Keratinocyte (primary cell): ENCODE data around the gene TWIST2. TPM values are rescaled to one million over a fixed set of nuclear protein-coding genes. Genes with fewer than 3 reads are reported as not detected.

Experiments
- DNase-seq: peaks from one replicate; pipeline ENCODE4 v3.0.0-alpha.2; 2011; ENCODE audit warnings: low read depth, missing footprints, low spot score
- FAIRE-seq: peaks from 2 replicates; lab custom pipeline; 2011; peaks lifted over from hg19 to GRCh38; lab: Jason Lieb, UNC
- H2AFZ ChIP-seq: 2 replicates; pipeline ENCODE4 v1.6.0; 2012; ENCODE audit warnings: low read length, control low read depth, inconsistent platforms; ENCODE audit not compliant: control insufficient read depth
- H3K27ac ChIP-seq: 2 replicates; pipeline ENCODE4 v1.5.1; 2011; ENCODE audit warnings: low read length; ENCODE audit not compliant: control insufficient read depth, insufficient read depth
- H3K27me3 ChIP-seq: 3 replicates; pipeline ENCODE4 v1.6.0; 2011; ENCODE audit warnings: low read length; ENCODE audit not compliant: control insufficient read depth, insufficient read depth; ENCODE audit errors: extremely low read depth
- H3K36me3 ChIP-seq, 2 experiments: 2 replicates in 1 of 2; 3 replicates in 1 of 2; pipeline ENCODE4 v1.5.1; 2011; ENCODE audit warnings: low read length in 2 of 2, mild to moderate bottlenecking in 1 of 2; ENCODE audit not compliant: control insufficient read depth in 2 of 2, insufficient read depth in 2 of 2; ENCODE audit errors: extremely low read depth in 1 of 2
- H3K4me1 ChIP-seq: 3 replicates; pipeline ENCODE4 v1.5.1; 2011; ENCODE audit warnings: low read length; ENCODE audit not compliant: control insufficient read depth, insufficient read depth; ENCODE audit errors: extremely low read depth
- H3K4me2 ChIP-seq: 3 replicates; pipeline ENCODE4 v1.6.0; 2011; ENCODE audit warnings: low read depth, low read length; ENCODE audit not compliant: control insufficient read depth, insufficient read depth; ENCODE audit errors: extremely low read depth
- H3K4me3 ChIP-seq, 3 experiments: fragments of 200-600 bp in 1 of 3; sonication (generic) in 1 of 3; 2 replicates in 2 of 3; 3 replicates in 1 of 3; pipeline ENCODE4 v1.5.1; 2011 to 2016; ENCODE audit warnings: low read length in 3 of 3, mild to moderate bottlenecking in 3 of 3, control low read depth in 2 of 3, inconsistent platforms in 1 of 3, low read depth in 1 of 3, mixed read lengths in 1 of 3, mixed run types in 1 of 3, moderate library complexity in 1 of 3; ENCODE audit not compliant: control insufficient read depth in 2 of 3, insufficient read depth in 2 of 3; ENCODE audit errors: extremely low read depth in 1 of 3
- H3K79me2 ChIP-seq: 2 replicates; pipeline ENCODE4 v1.6.0; 2012; ENCODE audit warnings: low read length; ENCODE audit not compliant: control insufficient read depth, insufficient read depth
- H3K9ac ChIP-seq: 3 replicates; pipeline ENCODE4 v1.6.0; 2011; ENCODE audit warnings: low read length; ENCODE audit not compliant: control insufficient read depth, insufficient read depth; ENCODE audit errors: extremely low read depth
- H3K9me1 ChIP-seq: 3 replicates; pipeline ENCODE4 v1.6.0; 2011; ENCODE audit warnings: low read length; ENCODE audit not compliant: control insufficient read depth, insufficient read depth; ENCODE audit errors: extremely low read depth
- H3K9me3 ChIP-seq: 2 replicates; pipeline ENCODE4 v1.5.1; 2012; ENCODE audit warnings: low read depth, low read length; ENCODE audit not compliant: control insufficient read depth
- H4K20me1 ChIP-seq: 3 replicates; pipeline ENCODE4 v1.6.0; 2011; ENCODE audit warnings: low read length; ENCODE audit not compliant: control insufficient read depth, insufficient read depth; ENCODE audit errors: extremely low read depth
- CTCF ChIP-seq, 3 experiments: IDR thresholded peaks in 1 of 3; conservative IDR thresholded peaks in 1 of 3; optimal IDR thresholded peaks in 1 of 3; 2 replicates in 2 of 3; 3 replicates in 1 of 3; pipeline versions ENCODE3 to v1.5.1; 2011; ENCODE audit warnings: low read length in 3 of 3, mild to moderate bottlenecking in 3 of 3, moderate library complexity in 2 of 3, control low read depth in 1 of 3, inconsistent platforms in 1 of 3; ENCODE audit not compliant: insufficient read depth in 2 of 3; ENCODE audit errors: extremely low read depth in 1 of 3
- EZH2 ChIP-seq: IDR thresholded peaks from one replicate; pipeline ENCODE4 v1.6.1; 2012; ENCODE audit warnings: inconsistent platforms, mild to moderate bottlenecking, low read length, moderate library complexity
- dilution Hi-C: fragments of 300-500 bp; cut with MboI; formaldehyde crosslinking; loops from one replicate; pipeline ENCODE4 v1.7.0; 2020; ENCODE audit warnings: low sequenced_read_pairs; ENCODE audit not compliant: extremely low pct_ligation_motif_present
- polyA plus RNA-seq, 5 experiments: library from polyadenylated mRNA; depleted of rRNA in 3 of 5; stranded (reverse) in 3 of 5; stranded (forward) in 1 of 5; unstranded in 1 of 5; fragments of >200 nt; gene quantifications; 1 replicate in 1 of 5; 2 replicates in 3 of 5; 3 replicates in 1 of 5; pipeline versions ENCODE4 v1.2.1 to v1.2.3, GENCODE V29; 2011 to 2012; ENCODE audit warnings: missing spikeins in 2 of 5, low read depth in 1 of 5, low replicate concordance in 1 of 5

TWIST2 gene
- polyA plus RNA-seq, 1 donor (not counting 4 experiments of a cell fraction or from before 2014, with no cell fraction given), result 5.5 TPM

- peaks cover 12% of the 10 kb centered on the region for H3K27me3 ChIP-seq
- FAIRE-seq (no peak), DNase-seq (no peak)
- H3K36me3 ChIP-seq, result no peaks in the 10 kb centered on the region
- no peak overlapping the region for H3K9ac ChIP-seq
- H3K79me2 ChIP-seq, result no peaks in the 10 kb centered on the region
- H3K27ac ChIP-seq, result no peak overlapping the region
- TF ChIP-seq CTCF (optimal IDR thresholded peaks at IDR 0.05 in 1 of 3, IDR thresholded peaks at IDR 0.05 in 1 of 3, conservative IDR thresholded peaks at IDR 0.05 in 1 of 3; ENCODE audit: extremely low read depth in 1 of 3, insufficient read depth in 2 of 3, low read length in 3 of 3), result no peak
- TF ChIP-seq EZH2, result no peak
- H3K4me1 ChIP-seq, result no peaks in the 10 kb centered on the region
- no peak overlapping the region for H2AFZ ChIP-seq
- no peak overlapping the region for H3K4me3 ChIP-seq
- no peaks in the 10 kb centered on the region for H3K9me3 ChIP-seq
- no peak overlapping the region for H3K4me2 ChIP-seq
- no peaks in the 10 kb centered on the region for H3K9me1 ChIP-seq
- H4K20me1 ChIP-seq, result no peaks in the 10 kb centered on the region
- dilution Hi-C loops, result no loop called here
These were observed 26.6 kb downstream of the TWIST2 start for GRCh38 chr2:238874330-238875050.

- Histone ChIP-seq H3K27me3 (peaks cover 12% of the 10 kb centered on the region), H3K79me2 (no peaks in the 10 kb centered on the region), H3K4me1 (no peaks in the 10 kb centered on the region), H3K27ac (no peak overlapping the region), H3K9ac (no peak overlapping the region), H4K20me1 (no peaks in the 10 kb centered on the region), H3K4me2 (no peak overlapping the region), H3K4me3 (no peak overlapping the region), H3K9me3 (no peaks in the 10 kb centered on the region), H3K9me1 (no peaks in the 10 kb centered on the region), H3K36me3 (no peaks in the 10 kb centered on the region), H2AFZ (no peak overlapping the region)
- dilution Hi-C loops, result no loop called here
- DNase-seq, result no peak
- TF ChIP-seq EZH2 (no peak), CTCF (optimal IDR thresholded peaks at IDR 0.05 in 1 of 3, IDR thresholded peaks at IDR 0.05 in 1 of 3, conservative IDR thresholded peaks at IDR 0.05 in 1 of 3; ENCODE audit: extremely low read depth in 1 of 3, insufficient read depth in 2 of 3, low read length in 3 of 3) (no peak)
- no peak for FAIRE-seq
These were observed 27.2 kb downstream of the TWIST2 start for GRCh38 chr2:238875101-238875470.
